CD14-positive monocyte (primary cell): ENCODE measurements around the gene EFHC2. TPM values are rescaled to one million over a fixed set of nuclear protein-coding genes. Genes with fewer than 3 reads are reported as not detected.

ENCODE experiments used
- DNase-seq, 3 donors: peaks; one replicate each; pipeline ENCODE4 v3.0.0-alpha.2; 2011 to 2022
- H2AFZ ChIP-seq: 2 replicates; pipeline ENCODE4 v1.6.0; 2012; ENCODE audit warnings: mild to moderate bottlenecking, low read depth, low read length, inconsistent platforms; ENCODE audit not compliant: insufficient read depth, poor library complexity, severe bottlenecking
- H3K27ac ChIP-seq, 2 donors: 1 replicate in 1 of 2; 2 replicates in 1 of 2; pipeline ENCODE4 v1.5.1; 2012 to 2013; ENCODE audit warnings: low read length in 2 of 2, control low read depth in 1 of 2, inconsistent platforms in 1 of 2, low read depth in 1 of 2, mild to moderate bottlenecking in 1 of 2
- H3K27me3 ChIP-seq, 2 donors: one replicate each; pipeline versions ENCODE4 v1.6.0 to v1.6.1; 2011 to 2013; ENCODE audit warnings: low read length in 2 of 2; ENCODE audit not compliant: control insufficient read depth in 2 of 2, insufficient read depth in 2 of 2
- H3K36me3 ChIP-seq, 2 donors: replicated peaks in 1 of 2; 1 replicate in 1 of 2; 2 replicates in 1 of 2; pipeline versions ENCODE4 v1.5.1 to v1.6.1; 2012 to 2013; ENCODE audit warnings: low read length in 2 of 2, control low read depth in 1 of 2, inconsistent platforms in 1 of 2, mild to moderate bottlenecking in 1 of 2; ENCODE audit not compliant: insufficient read depth in 2 of 2, control insufficient read depth in 1 of 2
- H3K4me1 ChIP-seq, 2 donors: 1 replicate in 1 of 2; 2 replicates in 1 of 2; pipeline versions ENCODE4 v1.5.1 to v1.6.1; 2012 to 2013; ENCODE audit warnings: low read length in 2 of 2, control low read depth in 1 of 2, inconsistent platforms in 1 of 2, mild to moderate bottlenecking in 1 of 2, moderate library complexity in 1 of 2; ENCODE audit not compliant: insufficient read depth in 2 of 2, control insufficient read depth in 1 of 2
- H3K4me2 ChIP-seq: replicated peaks from 2 replicates; pipeline ENCODE3; 2012; ENCODE audit warnings: low read length, moderate library complexity, mild to moderate bottlenecking; ENCODE audit not compliant: poor library complexity, severe bottlenecking; ENCODE audit errors: extremely low read depth
- H3K4me3 ChIP-seq, 3 experiments: fragments of 200-600 bp in 1 of 3; sonication (generic) in 1 of 3; replicated peaks in 1 of 3; 1 replicate in 2 of 3; 2 replicates in 1 of 3; pipeline ENCODE4 v1.5.1; 2011 to 2013; ENCODE audit warnings: low read length in 3 of 3, mild to moderate bottlenecking in 3 of 3, control low read depth in 2 of 3, low read depth in 2 of 3, inconsistent platforms in 1 of 3, moderate library complexity in 1 of 3
- H3K79me2 ChIP-seq: 2 replicates; pipeline ENCODE4 v1.6.0; 2012; ENCODE audit warnings: mild to moderate bottlenecking, control low read depth, inconsistent platforms, low read length, moderate library complexity; ENCODE audit not compliant: insufficient read depth
- H3K9ac ChIP-seq: 2 replicates; pipeline ENCODE4 v1.6.0; 2017; ENCODE audit warnings: low read length, mild to moderate bottlenecking; ENCODE audit not compliant: insufficient read depth, poor library complexity, severe bottlenecking
- H3K9me3 ChIP-seq, 2 donors: replicated peaks in 1 of 2; 1 replicate in 1 of 2; 2 replicates in 1 of 2; pipeline versions ENCODE4 v1.5.1 to v1.6.1; 2012 to 2013; ENCODE audit warnings: low read length in 2 of 2, control low read depth in 1 of 2; ENCODE audit not compliant: control insufficient read depth in 1 of 2, insufficient read depth in 1 of 2
- H4K20me1 ChIP-seq: 2 replicates; pipeline ENCODE4 v1.6.0; 2012; ENCODE audit warnings: mild to moderate bottlenecking, low read length, control low read depth, moderate library complexity; ENCODE audit not compliant: insufficient read depth
- H3K27ac Mint-ChIP-seq, 7 donors: one replicate each; pipeline ENCODE4 v1.8.0; 2020; ENCODE audit warnings: mild to moderate bottlenecking in 7 of 7, mixed read lengths in 7 of 7, moderate library complexity in 6 of 7, inconsistent platforms in 2 of 7
- H3K27me3 Mint-ChIP-seq, 3 donors: one replicate each; pipeline ENCODE4 v1.8.0; 2021 to 2022; ENCODE audit warnings: low read depth in 3 of 3, mild to moderate bottlenecking in 3 of 3, mixed read lengths in 3 of 3, moderate library complexity in 3 of 3, inconsistent platforms in 1 of 3
- H3K36me3 Mint-ChIP-seq, 2 donors: one replicate each; pipeline ENCODE4 v1.8.0; 2020; ENCODE audit warnings: mixed read lengths in 2 of 2, inconsistent platforms in 1 of 2, mild to moderate bottlenecking in 1 of 2
- H3K4me1 Mint-ChIP-seq: one replicate; pipeline ENCODE4 v1.8.0; 2020; ENCODE audit warnings: mild to moderate bottlenecking, mixed read lengths
- H3K4me3 Mint-ChIP-seq, 2 donors: one replicate each; pipeline ENCODE4 v1.8.0; 2020; ENCODE audit warnings: mild to moderate bottlenecking in 2 of 2, mixed read lengths in 2 of 2, moderate library complexity in 1 of 2
- H3K9me3 Mint-ChIP-seq, 7 donors: one replicate each; pipeline ENCODE4 v1.8.0; 2020 to 2022; ENCODE audit warnings: mixed read lengths in 7 of 7, mild to moderate bottlenecking in 6 of 7, moderate library complexity in 6 of 7, inconsistent platforms in 2 of 7
- CTCF ChIP-seq: fragments of 200-600 bp; IDR thresholded peaks from one replicate; pipeline ENCODE4 v1.8.0; 2022; ENCODE audit warnings: antibody characterized with exemption, mild to moderate bottlenecking
- WGBS: methylation state at CpG from one replicate; pipeline ENCODE4 v1.1.5; 2013; ENCODE audit warnings: missing lambda C conversion rate; ENCODE audit not compliant: insufficient coverage; 5-methylcytosine and 5-hydroxymethylcytosine counted together
- intact Hi-C, 2 donors: fragments of 100-400 bp; cut with micrococcal nuclease; formaldehyde crosslinking; loops; one replicate each; pipeline versions ENCODE4 v1.15.0 to v1.15.1; 2023
- polyA plus RNA-seq, 3 donors: library from polyadenylated mRNA; depleted of rRNA in 1 of 3; unstranded in 2 of 3; stranded (reverse) in 1 of 3; fragments of 300-500 nt in 2 of 3; fragments of >200 nt in 1 of 3; fragmentation: Illumina TruSeq in 2 of 3; gene quantifications; 1 replicate in 2 of 3; 2 replicates in 1 of 3; pipeline ENCODE4 v1.2.3, GENCODE V29; 2012 to 2021

EFHC2 gene
- polyA plus RNA-seq, 3 donors, result 0.05 to 0.22 TPM; not detected in 1

- H3K36me3 ChIP-seq, result no peaks in the 10 kb centered on the region
- no peaks in the 10 kb centered on the region for H4K20me1 ChIP-seq
- no peak overlapping the region for H3K27ac Mint-ChIP-seq
Observed at GRCh38 chrX:44175455-44175854, 168.0 kb downstream of the EFHC2 start.

GRCh38 chrX:44174061-44174460 is 169.4 kb downstream of the EFHC2 start:
- intact Hi-C loops, result no loop called here
- no peak overlapping the region for H2AFZ ChIP-seq
- H3K27ac ChIP-seq, result no peak overlapping the region
- H3K9ac ChIP-seq, result no peak overlapping the region
- H3K36me3 ChIP-seq, result no peaks in the 10 kb centered on the region
- Mint-ChIP-seq H3K4me3 (no peak overlapping the region), H3K27me3 (peaks cover 0 to 12% (median 3%) of the 10 kb centered on the region in 3 donors), H3K36me3 (no peaks in the 10 kb centered on the region), H3K9me3 (peaks cover 0 to 9% (median 4%) of the 10 kb centered on the region in 7 donors), H3K27ac (no peak overlapping the region), H3K4me1 (no peaks in the 10 kb centered on the region)
- no peak overlapping the region for H3K4me3 ChIP-seq
- no peaks in the 10 kb centered on the region for H3K4me1 ChIP-seq
- no peaks in the 10 kb centered on the region for H3K79me2 ChIP-seq
- H3K4me2 ChIP-seq, result no peak overlapping the region
- WGBS, result no CpG with 5 or more reads among the region's 3 CpGs
- H3K9me3 ChIP-seq, result no peaks in the 10 kb centered on the region
- H3K27me3 ChIP-seq, result peaks cover 0 to 4% of the 10 kb centered on the region in 2 donors
- no peak for DNase-seq
- no peaks in the 10 kb centered on the region for H4K20me1 ChIP-seq
- no peak for TF ChIP-seq CTCF

More at GRCh38 chrX:44175455-44175854, 168.0 kb downstream of the EFHC2 start:
- intact Hi-C loops, result no loop called here
- Histone ChIP-seq H3K9me3 (no peaks in the 10 kb centered on the region), H2AFZ (no peak overlapping the region), H3K9ac (no peak overlapping the region), H3K27me3 (peaks cover 0 to 4% of the 10 kb centered on the region in 2 donors), H3K4me3 (no peak overlapping the region), H3K4me1 (no peaks in the 10 kb centered on the region), H3K4me2 (no peak overlapping the region), H3K79me2 (no peaks in the 10 kb centered on the region), H3K27ac (no peak overlapping the region)
- H3K36me3 Mint-ChIP-seq, result no peaks in the 10 kb centered on the region
- peaks cover 0 to 11% (median 4%) of the 10 kb centered on the region in 7 donors for H3K9me3 Mint-ChIP-seq
- no peak for TF ChIP-seq CTCF
- no CpG with 5 or more reads among the region's 2 CpGs for WGBS
- H3K27me3 Mint-ChIP-seq, result peaks cover 0 to 8% (median 3%) of the 10 kb centered on the region in 3 donors
- H3K4me3 Mint-ChIP-seq, result no peak overlapping the region
- no peak for DNase-seq
- H3K4me1 Mint-ChIP-seq, result no peaks in the 10 kb centered on the region
